Mesendoderm (in vitro differentiated cells): Measurements from ENCODE around the gene HOXA10.

Experiments
- DNase-seq: peaks from one replicate; pipeline ENCODE4 v3.0.0; 2013
- H2AK5ac ChIP-seq: 2 replicates; pipeline ENCODE4 v1.6.1; 2013; ENCODE audit warnings: low read length, inconsistent platforms
- H2BK120ac ChIP-seq: 2 replicates; pipeline ENCODE4 v1.6.1; 2013; ENCODE audit warnings: low read depth, mild to moderate bottlenecking, low read length, moderate library complexity, mixed read lengths
- H2BK15ac ChIP-seq: replicated peaks from 2 replicates; pipeline ENCODE4 v1.6.1; 2013; ENCODE audit warnings: low read depth, mild to moderate bottlenecking, moderate library complexity
- H2BK5ac ChIP-seq: 2 replicates; pipeline ENCODE4 v1.6.1; 2013; ENCODE audit warnings: low read length, inconsistent platforms
- H3K18ac ChIP-seq: 2 replicates; pipeline ENCODE4 v1.6.1; 2013; ENCODE audit warnings: mild to moderate bottlenecking, low read length, mixed read lengths
- H3K23ac ChIP-seq: one replicate; pipeline ENCODE4 v1.6.1; 2013; ENCODE audit warnings: low read length
- H3K27ac ChIP-seq: 2 replicates; pipeline ENCODE4 v1.5.1; 2013; ENCODE audit warnings: low read depth, mild to moderate bottlenecking, inconsistent platforms, low read length, moderate library complexity
- H3K27me3 ChIP-seq: 2 replicates; pipeline ENCODE4 v1.6.1; 2013; ENCODE audit warnings: low read length, control low read depth, mild to moderate bottlenecking, inconsistent platforms; ENCODE audit not compliant: insufficient read depth, poor library complexity
- H3K36me3 ChIP-seq: 2 replicates; pipeline ENCODE4 v1.6.1; 2013; ENCODE audit warnings: low read length, inconsistent platforms; ENCODE audit not compliant: control insufficient read depth, insufficient read depth
- H3K4ac ChIP-seq: one replicate; pipeline ENCODE4 v1.6.1; 2013; ENCODE audit warnings: low read depth, mild to moderate bottlenecking, low read length, moderate library complexity
- H3K4me1 ChIP-seq: 2 replicates; pipeline ENCODE4 v1.6.1; 2013; ENCODE audit warnings: low read depth, low read length, inconsistent platforms; ENCODE audit not compliant: control insufficient read depth
- H3K4me2 ChIP-seq: 2 replicates; pipeline ENCODE4 v1.6.1; 2013; ENCODE audit warnings: low read length
- H3K4me3 ChIP-seq: 2 replicates; pipeline ENCODE4 v1.5.1; 2013; ENCODE audit warnings: mild to moderate bottlenecking, low read length
- H3K56ac ChIP-seq: one replicate; pipeline ENCODE4 v1.6.1; 2013; ENCODE audit warnings: low read length
- H3K79me1 ChIP-seq: 2 replicates; pipeline ENCODE4 v1.6.1; 2013; ENCODE audit warnings: low read length, inconsistent platforms
- H3K79me2 ChIP-seq: 2 replicates; pipeline ENCODE4 v1.6.1; 2013; ENCODE audit warnings: mild to moderate bottlenecking, low read length; ENCODE audit not compliant: control insufficient read depth, insufficient read depth
- H3K9ac ChIP-seq: 2 replicates; pipeline ENCODE4 v1.6.1; 2013; ENCODE audit warnings: low read length, inconsistent platforms
- H4K5ac ChIP-seq: one replicate; pipeline ENCODE4 v1.6.1; 2013; ENCODE audit warnings: low read length
- H4K8ac ChIP-seq: one replicate; pipeline ENCODE4 v1.6.1; 2013; ENCODE audit warnings: low read depth, mild to moderate bottlenecking, control low read depth, low read length, moderate library complexity
- WGBS: extraction: QIAGEN DNeasy Blood & Tissue Kit; methylation state at CpG from one replicate; pipeline ENCODE4 v1.1.7; 2013; ENCODE audit warnings: low lambda C conversion rate, missing lambda C conversion rate; ENCODE audit not compliant: insufficient coverage; ENCODE audit errors: extremely low coverage; 5-methylcytosine and 5-hydroxymethylcytosine counted together

Gene HOXA10

DNA sequence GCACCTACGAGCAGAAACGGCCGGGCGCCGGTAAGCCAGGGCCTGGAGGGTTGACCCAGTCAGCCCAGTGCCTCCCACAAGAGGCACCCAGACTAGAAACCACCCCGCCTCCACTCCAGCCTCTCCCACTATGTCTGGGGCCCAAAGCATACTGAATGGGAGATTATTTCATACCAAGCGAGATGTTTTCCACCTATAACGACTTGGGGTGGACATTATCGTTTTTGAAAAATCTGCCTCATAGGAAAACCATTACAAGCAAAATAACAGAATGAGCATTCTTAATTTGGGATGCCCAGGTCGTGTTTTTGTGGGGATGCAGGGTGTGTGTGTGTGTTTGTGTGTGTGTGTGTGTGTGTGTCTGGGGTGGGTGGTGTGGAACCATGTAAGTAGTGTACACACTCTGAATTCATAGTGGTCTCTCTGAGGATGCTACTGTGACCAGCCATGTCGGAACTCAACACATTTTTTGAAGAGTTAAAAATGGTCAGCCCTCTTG lies 28.2 kb downstream of the HOXA10 start:
- Histone ChIP-seq H3K4me1 (no peaks in the 10 kb centered on the region), H4K5ac (no peak overlapping the region), H3K56ac (no peak overlapping the region), H3K4ac (no peak overlapping the region), H4K8ac (no peak overlapping the region), H2BK15ac (no peak overlapping the region), H3K36me3 (no peaks in the 10 kb centered on the region), H3K79me1 (no peaks in the 10 kb centered on the region), H2AK5ac (no peak overlapping the region), H3K4me2 (no peak overlapping the region), H3K27me3 (peaks cover 82% of the 10 kb centered on the region), H2BK120ac (no peak overlapping the region), H3K18ac (no peak overlapping the region), H3K79me2 (no peaks in the 10 kb centered on the region), H3K4me3 (no peak overlapping the region), H3K9ac (no peak overlapping the region), H2BK5ac (no peak overlapping the region), H3K23ac (no peak overlapping the region), H3K27ac (no peak overlapping the region)
- WGBS: no CpG with 5 or more reads among the region's 11 CpGs
- DNase-seq: no peak

DNA sequence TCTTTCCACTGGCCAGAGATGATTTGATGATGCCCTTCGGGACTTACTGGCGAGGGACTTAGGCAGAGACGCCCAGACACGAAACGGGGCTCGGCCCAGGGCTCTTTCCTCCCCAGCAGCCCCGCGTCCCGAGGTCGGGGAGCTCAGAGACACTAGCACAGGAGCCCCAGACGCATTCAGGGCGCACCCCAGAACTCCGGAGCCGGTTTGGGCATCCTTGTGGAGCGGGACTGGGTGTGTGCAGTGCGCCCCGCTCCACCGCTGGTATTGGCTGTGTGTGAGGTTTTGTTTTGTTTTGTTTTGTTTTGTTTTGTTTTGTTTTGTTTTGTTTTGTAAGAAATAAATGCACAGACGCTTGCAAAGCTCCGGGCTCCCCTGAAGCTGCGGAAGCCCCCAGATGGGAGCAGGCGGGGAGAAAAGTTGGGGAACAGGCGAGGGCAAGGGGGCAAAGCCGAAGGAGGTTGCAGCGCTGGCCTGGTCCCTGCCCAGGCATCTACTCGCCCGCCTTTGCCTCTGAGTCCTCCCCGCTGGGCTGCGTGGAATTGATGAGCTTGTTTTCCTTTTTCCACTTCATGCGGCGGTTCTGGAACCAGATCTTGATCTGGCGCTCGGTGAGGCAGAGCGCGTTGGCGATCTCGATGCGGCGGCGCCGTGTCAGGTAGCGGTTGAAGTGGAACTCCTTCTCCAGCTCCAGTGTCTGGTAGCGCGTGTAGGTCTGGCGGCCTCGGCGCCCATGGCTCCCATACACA lies 28.8 kb downstream of the HOXA10 start:
- no peak overlapping the region for H3K9ac ChIP-seq
- no peak overlapping the region for H2AK5ac ChIP-seq
- no peaks in the 10 kb centered on the region for H3K4me1 ChIP-seq
- no peak overlapping the region for H4K8ac ChIP-seq
- H3K27ac ChIP-seq: no peak overlapping the region
- H3K23ac ChIP-seq: no peak overlapping the region
- no CpG with 5 or more reads among the region's 47 CpGs for WGBS
- no peak overlapping the region for H4K5ac ChIP-seq
- no peaks in the 10 kb centered on the region for H3K79me1 ChIP-seq
- no peak for DNase-seq
- H2BK5ac ChIP-seq: no peak overlapping the region
- H2BK120ac ChIP-seq: no peak overlapping the region
- no peaks in the 10 kb centered on the region for H3K36me3 ChIP-seq
- H3K79me2 ChIP-seq: no peaks in the 10 kb centered on the region
- H3K56ac ChIP-seq: no peak overlapping the region
- H2BK15ac ChIP-seq: no peak overlapping the region
- H3K4me3 ChIP-seq: no peak overlapping the region
- no peak overlapping the region for H3K4ac ChIP-seq
- H3K27me3 ChIP-seq: peaks cover 86% of the 10 kb centered on the region
- no peak overlapping the region for H3K4me2 ChIP-seq
- H3K18ac ChIP-seq: no peak overlapping the region

DNA sequence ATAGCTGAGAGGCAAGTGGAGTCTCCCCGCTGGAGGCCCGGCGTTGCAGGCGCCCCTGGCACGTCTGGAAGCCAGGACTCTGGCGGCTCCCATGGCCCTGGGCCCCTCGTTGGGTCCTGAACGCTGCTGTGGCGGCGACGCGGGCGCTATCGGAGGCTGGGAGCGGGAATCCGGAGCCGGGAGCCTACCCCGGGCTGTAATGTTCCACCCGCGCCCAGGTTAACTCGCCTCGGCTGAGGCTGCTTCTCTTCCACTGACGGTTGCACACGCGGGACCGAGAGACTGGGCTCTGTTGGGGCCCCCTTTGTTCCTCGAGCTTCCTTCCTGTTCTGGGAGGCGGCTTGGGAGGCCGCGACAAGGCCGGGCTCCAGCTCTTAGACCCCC lies 29.3 kb downstream of the HOXA10 start:
- no peak overlapping the region for H3K23ac ChIP-seq
- H3K4me3 ChIP-seq: no peak overlapping the region
- no peak overlapping the region for H4K5ac ChIP-seq
- H2BK120ac ChIP-seq: no peak overlapping the region
- no peaks in the 10 kb centered on the region for H3K36me3 ChIP-seq
- H3K56ac ChIP-seq: no peak overlapping the region
- H3K4me2 ChIP-seq: no peak overlapping the region
- H3K79me2 ChIP-seq: no peaks in the 10 kb centered on the region
- no peaks in the 10 kb centered on the region for H3K79me1 ChIP-seq
- H3K27me3 ChIP-seq: peaks cover 87% of the 10 kb centered on the region
- H3K9ac ChIP-seq: no peak overlapping the region
- H3K27ac ChIP-seq: no peak overlapping the region
- no peak overlapping the region for H3K18ac ChIP-seq
- no peak for DNase-seq
- whole genome bisulfite sequencing: no CpG with 5 or more reads among the region's 31 CpGs
- H2BK15ac ChIP-seq: no peak overlapping the region
- no peak overlapping the region for H4K8ac ChIP-seq
- H3K4ac ChIP-seq: no peak overlapping the region
- no peaks in the 10 kb centered on the region for H3K4me1 ChIP-seq
- no peak overlapping the region for H2AK5ac ChIP-seq
- H2BK5ac ChIP-seq: no peak overlapping the region

DNA sequence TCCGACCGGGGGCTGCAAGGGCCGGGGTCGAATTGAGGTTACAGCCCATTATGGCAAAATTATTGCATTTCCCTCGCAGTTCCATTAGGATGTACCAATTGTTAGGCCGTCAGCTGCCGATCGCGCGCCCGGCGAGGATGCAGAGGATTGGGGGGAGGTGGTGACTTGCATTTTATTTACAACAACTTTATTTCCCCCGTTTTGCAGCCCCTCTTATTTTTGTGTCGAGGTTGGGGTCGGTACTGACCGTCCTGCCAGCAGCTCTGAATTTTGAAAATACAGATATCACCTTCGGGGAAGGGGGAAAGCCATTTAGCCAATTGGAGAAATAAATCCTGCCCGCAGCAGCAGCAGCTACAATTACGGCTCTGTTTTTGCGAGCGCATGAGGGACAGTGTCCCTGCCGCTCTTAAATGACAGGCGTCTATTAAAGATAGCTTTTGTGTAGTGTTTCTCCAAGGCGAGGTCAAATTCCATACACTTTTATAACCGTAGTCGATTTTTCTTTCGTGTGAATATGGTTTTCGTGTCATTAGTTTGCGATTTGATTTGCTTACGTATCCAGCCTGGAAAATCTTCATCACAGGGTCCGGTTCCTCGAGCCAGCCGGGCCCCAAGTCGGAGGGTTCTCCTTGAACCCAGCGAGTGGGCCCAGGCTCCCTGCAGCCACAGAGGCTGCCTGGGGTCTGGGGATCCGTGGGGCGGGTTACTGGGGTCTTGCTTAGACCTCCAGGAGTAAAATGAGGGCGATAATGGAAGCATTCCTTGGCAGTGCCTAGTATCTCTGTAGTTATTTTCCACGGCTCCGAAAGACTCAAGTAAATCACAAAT lies 30.0 kb downstream of the HOXA10 start:
- H3K4ac ChIP-seq: no peak overlapping the region
- no peak overlapping the region for H3K18ac ChIP-seq
- H2BK5ac ChIP-seq: no peak overlapping the region
- no CpG with 5 or more reads among the region's 40 CpGs for WGBS
- no peak overlapping the region for H4K8ac ChIP-seq
- no peaks in the 10 kb centered on the region for H3K79me2 ChIP-seq
- no peak overlapping the region for H3K4me2 ChIP-seq
- no peak overlapping the region for H2AK5ac ChIP-seq
- peaks cover 89% of the 10 kb centered on the region for H3K27me3 ChIP-seq
- H3K23ac ChIP-seq: no peak overlapping the region
- H3K27ac ChIP-seq: no peak overlapping the region
- no peaks in the 10 kb centered on the region for H3K36me3 ChIP-seq
- H2BK120ac ChIP-seq: no peak overlapping the region
- no peak overlapping the region for H3K4me3 ChIP-seq
- no peaks in the 10 kb centered on the region for H3K4me1 ChIP-seq
- H4K5ac ChIP-seq: no peak overlapping the region
- no peaks in the 10 kb centered on the region for H3K79me1 ChIP-seq
- DNase-seq: no peak
- no peak overlapping the region for H3K56ac ChIP-seq
- H3K9ac ChIP-seq: no peak overlapping the region
- no peak overlapping the region for H2BK15ac ChIP-seq

DNA sequence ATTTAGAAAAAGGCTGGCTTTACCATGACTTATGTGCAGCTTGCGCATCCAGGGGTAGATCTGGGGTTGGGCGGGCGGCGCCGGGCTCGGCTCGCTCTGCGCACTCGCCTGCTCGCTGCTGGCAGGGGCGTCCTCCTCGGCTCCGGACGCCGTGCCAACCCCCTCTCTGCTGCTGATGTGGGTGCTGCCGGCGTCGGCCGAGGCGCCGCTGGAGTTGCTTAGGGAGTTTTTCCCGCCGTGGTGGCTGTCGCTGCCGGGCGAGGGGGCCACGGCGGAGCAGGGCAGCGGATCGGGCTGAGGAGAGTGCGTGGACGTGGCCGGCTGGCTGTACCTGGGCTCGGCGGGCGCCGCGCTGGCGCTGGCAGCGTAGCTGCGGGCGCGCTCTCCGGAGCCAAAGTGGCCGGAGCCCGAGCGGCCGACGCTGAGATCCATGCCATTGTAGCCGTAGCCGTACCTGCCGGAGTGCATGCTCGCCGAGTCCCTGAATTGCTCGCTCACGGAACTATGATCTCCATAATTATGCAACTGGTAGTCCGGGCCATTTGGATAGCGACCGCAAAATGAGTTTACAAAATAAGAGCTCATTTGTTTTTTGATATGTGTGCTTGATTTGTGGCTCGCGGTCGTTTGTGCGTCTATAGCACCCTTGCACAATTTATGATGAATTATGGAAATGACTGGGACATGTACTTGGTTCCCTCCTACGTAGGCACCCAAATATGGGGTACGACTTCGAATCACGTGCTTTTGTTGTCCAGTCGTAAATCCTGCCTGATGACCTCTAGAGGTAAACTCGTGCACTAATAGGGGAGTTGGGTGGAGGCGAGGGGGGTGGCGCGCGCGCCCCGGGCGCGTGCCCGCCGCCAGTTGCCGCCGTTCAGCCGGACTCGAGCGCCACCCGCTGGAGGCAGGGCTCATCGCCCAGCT lies 30.8 kb downstream of the HOXA10 start, which contains the start of gene HOXA5:
HOXA5 (minus strand) TSS at position 659 of the 927 bp plus-strand sequence; CDS start at position 585, 74 bp downstream.
- H3K4me1 ChIP-seq: no peaks in the 10 kb centered on the region

More for the DNA sequence above, 30.8 kb downstream of the HOXA10 start, which contains the start of gene HOXA5:
- H3K23ac ChIP-seq: no peak within 1 kb of the TSS
- H3K36me3 ChIP-seq: no peaks in the 10 kb centered on the region
- peak within 1 kb of the TSS; percentile 97 for H3K4me2 ChIP-seq
- peak within 1 kb of the TSS; percentile 60 for H3K56ac ChIP-seq
- H3K4me3 ChIP-seq: peak within 1 kb of the TSS; percentile 40
- H3K27ac ChIP-seq: no peak within 1 kb of the TSS
- peaks cover 89% of the 10 kb centered on the region for H3K27me3 ChIP-seq
- no peak within 1 kb of the TSS for H2BK5ac ChIP-seq
- H3K18ac ChIP-seq: no peak within 1 kb of the TSS
- no peak within 1 kb of the TSS for H3K4ac ChIP-seq
- H4K8ac ChIP-seq: no peak within 1 kb of the TSS
- no peak within 1 kb of the TSS for H2BK15ac ChIP-seq
- H4K5ac ChIP-seq: no peak within 1 kb of the TSS
- WGBS: no CpG with 5 or more reads among the region's 86 CpGs
- H3K79me2 ChIP-seq: no peaks in the 10 kb centered on the region
- H2AK5ac ChIP-seq: no peak within 1 kb of the TSS
- no peak within 1 kb of the TSS for H2BK120ac ChIP-seq
- DNase-seq: peak; percentile 92
- peak within 1 kb of the TSS; percentile 47 for H3K9ac ChIP-seq
- no peaks in the 10 kb centered on the region for H3K79me1 ChIP-seq
